Neural cell (in vitro differentiated cells): Measurements from ENCODE around the gene P3H1.

ENCODE experiments used
- EZH2 ChIP-seq: fragments of 200-600, 300-800 bp; shearing (Covaris generic), sonication (generic); IDR thresholded peaks from 2 replicates; pipeline ENCODE4 v1.6.1; 2014; ENCODE audit warnings: antibody characterized with exemption, low read length, borderline replicate concordance, mild to moderate bottlenecking; ENCODE audit not compliant: insufficient read depth, poor library complexity, severe bottlenecking
- POLR2AphosphoS5 ChIP-seq: IDR thresholded peaks from 2 replicates; pipeline ENCODE4 v1.6.1; 2012
- RAD21 ChIP-seq: fragments of 450-650 bp; conservative IDR thresholded peaks from 2 replicates; pipeline ENCODE4 v1.6.1; 2014; ENCODE audit warnings: antibody characterized with exemption, mild to moderate bottlenecking, moderate library complexity
- TAF1 ChIP-seq: IDR thresholded peaks from 2 replicates; pipeline ENCODE4 v1.6.1; 2012; ENCODE audit warnings: low read depth
- TF ChIP-seq, protein P1 (sequence below): fragments of 450-650 bp; IDR thresholded peaks from 2 replicates; pipeline ENCODE4 v1.5.1; 2014; ENCODE audit warnings: antibody characterized with exemption, mild to moderate bottlenecking, moderate library complexity; ENCODE audit not compliant: poor library complexity, severe bottlenecking
- TF ChIP-seq, protein P2 (sequence below): IDR thresholded peaks from 2 replicates; pipeline ENCODE4 v1.6.1; 2012; ENCODE audit warnings: borderline replicate concordance

DNA sequence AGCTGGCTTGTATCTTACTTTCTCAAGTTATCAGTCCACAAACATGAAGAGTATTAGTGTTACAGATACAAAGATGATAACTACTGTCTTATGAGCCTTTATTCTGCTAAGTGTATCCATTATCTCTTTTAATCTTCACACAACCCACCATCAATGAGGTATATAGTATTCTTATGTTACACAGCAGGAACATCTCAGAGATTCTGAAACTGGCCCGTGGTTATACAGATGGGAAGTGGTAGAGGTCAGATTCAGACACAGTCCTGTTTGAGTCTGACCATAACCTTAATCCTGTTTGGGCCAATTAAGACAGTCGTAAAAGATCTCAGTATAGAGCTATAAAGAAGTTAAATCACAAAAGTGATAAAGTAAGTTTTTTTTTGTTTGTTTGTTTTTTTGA, 12.9 kb upstream of the P3H1 start:
- TF ChIP-seq, protein P1, sequence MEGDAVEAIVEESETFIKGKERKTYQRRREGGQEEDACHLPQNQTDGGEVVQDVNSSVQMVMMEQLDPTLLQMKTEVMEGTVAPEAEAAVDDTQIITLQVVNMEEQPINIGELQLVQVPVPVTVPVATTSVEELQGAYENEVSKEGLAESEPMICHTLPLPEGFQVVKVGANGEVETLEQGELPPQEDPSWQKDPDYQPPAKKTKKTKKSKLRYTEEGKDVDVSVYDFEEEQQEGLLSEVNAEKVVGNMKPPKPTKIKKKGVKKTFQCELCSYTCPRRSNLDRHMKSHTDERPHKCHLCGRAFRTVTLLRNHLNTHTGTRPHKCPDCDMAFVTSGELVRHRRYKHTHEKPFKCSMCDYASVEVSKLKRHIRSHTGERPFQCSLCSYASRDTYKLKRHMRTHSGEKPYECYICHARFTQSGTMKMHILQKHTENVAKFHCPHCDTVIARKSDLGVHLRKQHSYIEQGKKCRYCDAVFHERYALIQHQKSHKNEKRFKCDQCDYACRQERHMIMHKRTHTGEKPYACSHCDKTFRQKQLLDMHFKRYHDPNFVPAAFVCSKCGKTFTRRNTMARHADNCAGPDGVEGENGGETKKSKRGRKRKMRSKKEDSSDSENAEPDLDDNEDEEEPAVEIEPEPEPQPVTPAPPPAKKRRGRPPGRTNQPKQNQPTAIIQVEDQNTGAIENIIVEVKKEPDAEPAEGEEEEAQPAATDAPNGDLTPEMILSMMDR = no peak
- no peak for TF ChIP-seq POLR2AphosphoS5
- TF ChIP-seq, protein P2, sequence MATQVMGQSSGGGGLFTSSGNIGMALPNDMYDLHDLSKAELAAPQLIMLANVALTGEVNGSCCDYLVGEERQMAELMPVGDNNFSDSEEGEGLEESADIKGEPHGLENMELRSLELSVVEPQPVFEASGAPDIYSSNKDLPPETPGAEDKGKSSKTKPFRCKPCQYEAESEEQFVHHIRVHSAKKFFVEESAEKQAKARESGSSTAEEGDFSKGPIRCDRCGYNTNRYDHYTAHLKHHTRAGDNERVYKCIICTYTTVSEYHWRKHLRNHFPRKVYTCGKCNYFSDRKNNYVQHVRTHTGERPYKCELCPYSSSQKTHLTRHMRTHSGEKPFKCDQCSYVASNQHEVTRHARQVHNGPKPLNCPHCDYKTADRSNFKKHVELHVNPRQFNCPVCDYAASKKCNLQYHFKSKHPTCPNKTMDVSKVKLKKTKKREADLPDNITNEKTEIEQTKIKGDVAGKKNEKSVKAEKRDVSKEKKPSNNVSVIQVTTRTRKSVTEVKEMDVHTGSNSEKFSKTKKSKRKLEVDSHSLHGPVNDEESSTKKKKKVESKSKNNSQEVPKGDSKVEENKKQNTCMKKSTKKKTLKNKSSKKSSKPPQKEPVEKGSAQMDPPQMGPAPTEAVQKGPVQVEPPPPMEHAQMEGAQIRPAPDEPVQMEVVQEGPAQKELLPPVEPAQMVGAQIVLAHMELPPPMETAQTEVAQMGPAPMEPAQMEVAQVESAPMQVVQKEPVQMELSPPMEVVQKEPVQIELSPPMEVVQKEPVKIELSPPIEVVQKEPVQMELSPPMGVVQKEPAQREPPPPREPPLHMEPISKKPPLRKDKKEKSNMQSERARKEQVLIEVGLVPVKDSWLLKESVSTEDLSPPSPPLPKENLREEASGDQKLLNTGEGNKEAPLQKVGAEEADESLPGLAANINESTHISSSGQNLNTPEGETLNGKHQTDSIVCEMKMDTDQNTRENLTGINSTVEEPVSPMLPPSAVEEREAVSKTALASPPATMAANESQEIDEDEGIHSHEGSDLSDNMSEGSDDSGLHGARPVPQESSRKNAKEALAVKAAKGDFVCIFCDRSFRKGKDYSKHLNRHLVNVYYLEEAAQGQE = no peak
- TF ChIP-seq RAD21 = no peak
- TF ChIP-seq EZH2 = no peak
- TF ChIP-seq TAF1 = no peak
